Measurements from ENCODE around the gene ACAT2.
A peak's percentile ranks its signal among the peaks of the same experiment; 100 is the strongest.
"Not testable (repeated sequence)": the region's sequence is repeated elsewhere in the genome, so short reads cannot be mapped to it uniquely, and the experiment has no call there.

ACAT2 gene

GRCh38 chr6:159761873-159762680 is at the start of gene ACAT2:
Gene ACAT2 (plus strand): TSS chr6:159762045. CDS start chr6:159762088, 43 bp downstream.
- FAIRE-seq (peak; percentile 51), DNase-seq (ENCODE audit: low spot score) (peak; percentile 87)

DNA sequence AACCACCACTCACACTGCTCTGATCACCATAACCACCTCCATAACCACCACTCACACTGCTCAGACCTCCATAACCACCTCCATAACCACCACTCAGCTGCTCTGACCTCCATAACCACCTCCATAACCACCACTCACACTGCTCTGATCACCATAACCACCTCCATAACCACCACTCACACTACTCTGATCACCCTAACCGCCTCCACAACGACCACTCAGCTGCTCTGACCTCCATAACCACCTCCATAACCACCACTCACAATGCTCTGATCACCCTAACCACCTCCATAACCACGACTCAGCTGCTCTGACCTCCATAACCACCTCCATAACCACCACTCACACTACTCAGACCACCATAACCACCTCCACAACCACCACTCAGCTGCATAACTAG is 49.5 kb upstream of the ACAT2 start:
- DNase-seq (ENCODE audit: low spot score); FAIRE-seq: not testable (repeated sequence)

GRCh38 chr6:159713984-159714383 is 47.9 kb upstream of the ACAT2 start:
- FAIRE-seq, result no peak

DNA sequence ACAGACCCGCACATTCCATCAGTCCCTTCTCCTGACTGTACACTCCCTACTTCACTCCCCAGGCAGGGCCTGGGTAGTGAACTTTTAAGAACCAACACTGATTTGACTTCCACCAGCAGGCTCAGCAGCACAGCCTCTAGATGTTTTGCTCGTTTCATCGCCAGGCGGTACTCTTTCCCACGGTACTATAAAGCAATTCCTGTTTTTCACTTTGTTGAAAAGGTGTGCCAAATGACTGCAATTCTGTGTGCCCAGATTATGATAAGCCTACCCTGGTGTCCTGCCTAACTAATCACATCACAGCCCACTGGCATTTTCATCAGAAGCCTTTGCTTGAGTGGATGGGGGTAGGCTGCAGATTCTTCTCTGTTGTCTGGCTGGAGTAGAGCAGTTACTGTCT is 47.4 kb upstream of the ACAT2 start:
- FAIRE-seq (no peak), DNase-seq (ENCODE audit: low spot score) (no peak)

More at GRCh38 chr6:159713984-159714383, 47.9 kb upstream of the ACAT2 start:
- DNase-seq (ENCODE audit: low spot score), result no peak

GRCh38 chr6:159715166-159715565 is 46.7 kb upstream of the ACAT2 start:
- DNase-seq (ENCODE audit: low spot score) (no peak), FAIRE-seq (no peak)

DNA sequence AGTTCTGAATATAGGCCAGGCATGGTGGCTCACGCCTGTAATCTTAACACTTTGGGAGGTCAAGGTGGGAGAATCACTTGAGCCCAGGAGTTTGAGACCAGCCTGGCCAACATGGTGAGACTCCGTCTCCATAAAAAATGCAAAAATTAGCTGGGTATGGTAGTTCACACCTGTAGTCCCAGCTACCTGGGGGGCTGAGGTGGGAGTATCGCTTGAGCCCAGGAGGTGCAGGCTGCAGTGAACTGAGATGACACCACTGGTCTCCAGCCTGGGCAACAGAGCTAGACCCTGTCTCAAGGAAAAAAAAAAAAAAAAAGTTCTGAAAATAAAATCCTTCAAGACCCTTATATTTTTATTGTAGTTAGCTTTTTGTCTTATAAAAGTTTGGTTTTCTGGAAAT is 46.2 kb upstream of the ACAT2 start:
- FAIRE-seq, result no peak

GRCh38 chr6:159716247-159717096 is 45.4 kb upstream of the ACAT2 start:
- FAIRE-seq, result no peak
- DNase-seq (ENCODE audit: low spot score), result peak; percentile 61

More for the DNA sequence above, 46.2 kb upstream of the ACAT2 start:
- DNase-seq (ENCODE audit: low spot score), result no peak

DNA sequence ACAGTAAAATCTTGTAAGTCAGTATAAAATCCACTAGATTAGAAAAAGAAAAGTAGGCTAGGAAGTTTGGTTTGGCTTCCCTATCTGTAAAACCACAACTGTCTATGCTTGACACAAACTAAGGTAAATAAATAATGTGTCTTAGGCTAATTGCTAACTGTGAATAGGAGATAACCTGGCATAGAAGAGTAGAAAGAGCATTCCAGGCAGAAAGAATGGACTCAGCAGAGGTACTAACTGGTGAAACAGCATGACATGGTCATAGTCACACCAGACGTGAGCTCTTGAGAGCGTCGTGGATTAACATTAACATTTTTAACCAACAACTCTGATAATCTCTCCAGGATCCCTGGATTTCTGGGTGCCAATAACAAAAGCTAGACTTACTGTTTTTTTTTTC is 43.2 kb upstream of the ACAT2 start:
- FAIRE-seq, result no peak
- no peak for DNase-seq (ENCODE audit: low spot score)

DNA sequence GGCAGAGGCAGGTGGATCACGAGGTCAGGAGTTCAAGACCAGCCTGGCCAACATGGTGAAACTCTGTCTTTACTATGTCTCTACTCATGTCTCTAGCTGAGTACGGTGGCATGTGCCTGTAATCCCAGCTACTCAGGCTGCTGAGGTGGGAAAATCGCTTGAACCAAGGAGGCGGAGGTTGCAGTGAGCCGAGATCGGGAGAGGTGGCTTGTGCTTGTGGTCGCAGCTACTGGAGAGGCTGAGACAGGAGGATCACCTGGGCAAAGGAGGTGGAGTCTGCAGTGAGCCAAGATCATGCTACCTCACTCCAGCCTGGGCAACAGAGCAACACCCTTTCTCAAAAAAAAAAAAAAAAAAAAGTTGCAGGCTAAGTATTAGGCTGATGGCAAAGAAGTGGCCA is 42.6 kb upstream of the ACAT2 start:
- FAIRE-seq (no peak), DNase-seq (ENCODE audit: low spot score) (no peak)

DNA sequence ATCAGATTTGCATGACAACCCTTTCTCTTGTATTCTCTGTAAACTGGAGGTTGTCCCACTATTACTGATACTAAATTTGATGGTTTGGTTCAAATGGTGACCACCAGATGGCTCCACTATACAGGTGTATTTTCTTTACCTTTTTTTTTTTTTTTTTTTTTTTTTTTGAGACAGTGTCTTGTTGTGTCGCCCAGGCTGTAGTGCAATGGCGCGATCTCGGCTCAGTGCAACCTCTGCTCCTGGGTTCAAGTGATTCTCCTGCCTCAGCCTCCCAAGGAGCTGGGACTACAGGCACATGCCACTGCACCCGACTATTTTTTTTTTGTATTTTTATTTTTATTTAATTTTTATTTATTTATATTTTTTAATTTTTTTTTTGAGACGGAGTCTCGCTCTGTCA is 41.1 kb upstream of the ACAT2 start:
- no peak for FAIRE-seq

DNA sequence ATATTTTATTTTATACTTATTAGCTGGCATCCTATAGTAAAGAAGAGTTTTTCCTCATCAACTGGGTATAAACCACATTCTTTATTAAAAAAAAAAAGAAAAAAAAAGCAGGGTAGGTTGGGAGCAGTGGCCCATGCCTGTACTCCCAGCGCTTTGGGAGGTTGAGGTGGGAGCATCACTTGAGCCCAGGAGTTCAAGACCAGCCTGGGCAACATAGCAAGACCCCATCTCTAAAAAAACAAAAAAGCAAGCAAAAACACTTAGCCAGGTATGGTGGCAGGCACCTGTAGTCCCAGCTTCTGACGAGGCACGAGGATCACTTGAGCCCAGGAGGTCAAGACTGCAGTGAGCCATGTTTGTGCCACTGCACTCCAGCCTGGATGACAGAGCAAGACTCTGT is 39.9 kb upstream of the ACAT2 start:
- not testable (repeated sequence) for DNase-seq (ENCODE audit: low spot score); FAIRE-seq

More for the DNA sequence above, 41.1 kb upstream of the ACAT2 start:
- no peak for DNase-seq (ENCODE audit: low spot score)

- DNase-seq (ENCODE audit: low spot score) (no peak), FAIRE-seq (no peak)
Observed at GRCh38 chr6:159722655-159723054, 39.2 kb upstream of the ACAT2 start.

DNA sequence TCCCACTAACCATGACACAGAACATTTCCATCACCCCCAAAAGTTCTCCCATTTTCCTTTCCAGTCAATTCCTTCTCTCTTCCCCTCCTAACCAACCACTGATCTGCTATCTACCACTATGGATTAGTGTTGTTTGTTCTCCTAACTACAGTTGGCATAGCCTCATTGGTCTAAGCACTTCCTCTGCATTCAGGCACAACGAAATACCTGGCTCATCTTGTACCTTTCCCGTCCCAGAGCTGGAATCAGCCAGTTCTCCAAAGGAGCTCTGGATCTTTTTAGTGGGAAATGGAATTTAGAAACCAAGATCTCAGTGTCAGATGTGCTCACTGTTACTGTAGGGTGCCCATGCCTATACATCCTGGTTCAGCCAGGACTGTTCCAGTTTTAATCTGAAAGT is 38.6 kb upstream of the ACAT2 start:
- no peak for DNase-seq (ENCODE audit: low spot score)
- FAIRE-seq, result no peak

DNA sequence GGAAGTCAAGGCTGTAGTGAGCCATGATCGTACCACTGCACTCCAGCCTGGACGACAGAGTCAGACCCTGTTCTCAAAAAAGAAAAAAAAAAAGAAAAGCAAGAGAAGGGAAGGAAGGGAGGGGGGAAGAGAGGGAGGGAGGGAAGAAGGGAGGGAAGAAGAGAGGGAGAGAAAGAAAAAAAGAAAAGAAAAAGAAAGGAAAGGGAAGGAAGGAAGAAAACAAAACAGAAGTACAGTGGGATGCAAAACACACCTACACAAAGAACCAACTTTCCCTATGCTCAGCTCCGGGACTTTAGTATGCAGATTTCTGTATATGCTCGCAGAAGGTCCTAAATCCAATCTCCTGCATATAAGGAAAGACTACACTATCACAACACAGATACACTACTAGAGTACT is 37.1 kb upstream of the ACAT2 start:
- FAIRE-seq, result no peak
- no peak for DNase-seq (ENCODE audit: low spot score)

- FAIRE-seq; DNase-seq (ENCODE audit: low spot score): not testable (repeated sequence)
Observed at GRCh38 chr6:159725208-159725607, 36.6 kb upstream of the ACAT2 start.

GRCh38 chr6:159726255-159726917 is 35.5 kb upstream of the ACAT2 start:
- FAIRE-seq, result no peak
- no peak for DNase-seq (ENCODE audit: low spot score)

DNA sequence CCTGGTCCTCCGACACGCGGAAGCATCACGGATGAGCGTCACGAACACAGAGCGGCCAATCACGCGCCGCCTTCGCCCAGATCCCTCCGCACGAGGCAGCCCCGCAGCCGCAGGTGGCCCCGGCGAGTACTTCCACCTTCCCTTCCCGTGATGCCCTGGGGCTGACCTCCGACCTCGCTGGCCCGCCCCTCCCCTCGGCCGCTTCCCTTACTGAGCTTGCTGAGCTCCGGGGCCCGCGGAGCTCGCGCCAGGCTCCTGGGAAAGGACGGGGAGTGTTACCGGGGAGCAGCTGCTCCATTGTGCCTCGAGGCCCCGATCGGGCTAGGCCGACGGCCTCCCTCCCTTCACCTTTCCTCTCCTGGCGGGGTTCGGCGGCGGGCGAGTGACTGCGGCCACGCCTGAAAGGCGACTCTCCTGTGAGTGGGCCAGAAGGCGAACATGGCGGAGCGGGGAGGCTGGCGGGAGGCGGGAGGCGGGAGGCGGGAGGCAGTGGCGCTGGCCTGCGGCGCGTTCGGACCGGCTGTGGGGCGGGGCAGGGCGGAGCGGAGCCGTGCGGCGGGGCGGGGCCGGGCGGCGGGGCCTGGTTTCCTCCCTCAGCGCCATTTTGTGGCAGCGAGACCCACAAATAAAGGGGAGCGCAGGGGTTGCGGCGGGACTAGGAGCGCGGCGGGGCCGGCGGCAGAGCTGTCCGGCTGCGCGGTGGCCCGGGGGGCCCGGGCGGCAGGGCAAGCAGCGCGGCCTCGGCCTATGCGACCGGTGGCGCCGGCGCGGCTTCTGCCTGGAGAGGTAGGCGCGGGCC is 34.7 kb upstream of the ACAT2 start, which contains the start of gene WTAP:
TSS of gene WTAP (plus strand) at position 589 of the 799 bp plus-strand sequence. CDS start 8,760 bp downstream, outside the sequence.
- FAIRE-seq (peak; percentile 45), DNase-seq (ENCODE audit: low spot score) (peak; percentile 91)

DNA sequence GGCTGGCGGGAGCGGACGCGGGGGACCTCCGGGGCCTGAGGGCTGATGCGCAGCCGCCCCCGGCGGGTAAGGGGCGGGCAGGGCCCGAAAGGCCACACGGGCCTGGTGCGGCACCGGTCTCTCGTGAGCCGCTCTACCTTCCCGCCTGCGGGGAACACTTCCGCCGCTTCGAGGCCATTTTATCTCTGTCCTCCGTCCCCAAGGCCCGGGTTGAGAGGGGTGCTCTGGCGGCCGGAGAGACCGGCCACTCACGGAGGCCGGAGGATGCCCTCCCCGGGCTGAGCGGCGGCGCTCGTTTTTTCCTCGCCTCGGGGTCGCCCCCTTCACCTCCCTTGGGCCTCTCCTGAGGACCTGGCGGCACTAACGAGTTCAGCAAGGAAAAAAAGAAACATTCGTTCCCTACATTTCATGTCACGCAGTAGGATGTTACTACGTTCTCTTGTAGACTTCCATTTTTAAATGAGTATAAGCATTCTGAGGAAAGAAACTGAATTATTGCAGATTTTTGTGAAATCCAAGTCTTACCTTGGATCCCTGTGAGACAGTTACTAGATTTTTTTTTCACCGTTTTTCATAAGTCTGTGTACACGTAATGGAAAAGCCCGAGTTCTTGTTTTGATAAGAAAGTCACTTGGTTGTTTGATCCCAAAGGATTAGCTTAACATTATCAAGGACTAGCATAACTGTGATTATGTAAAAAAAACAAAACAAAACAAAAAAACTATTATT is 34.0 kb upstream of the ACAT2 start:
- DNase-seq (ENCODE audit: low spot score), result no peak
- no peak for FAIRE-seq

- no peak for DNase-seq (ENCODE audit: low spot score)
- FAIRE-seq, result no peak
Observed at GRCh38 chr6:159728531-159728964, 33.3 kb upstream of the ACAT2 start.
